RWPE2 (cell line): ENCODE data around the gene CDC34.

Experiments used
- ATAC-seq: fragments of 200-7000 bp; cut with Tn5 transposase; 3 replicates; pipeline ENCODE4 v1.9.1; 2021; ENCODE audit warnings: low read depth
- DNase-seq: peaks from one replicate; pipeline ENCODE4 v3.0.0-alpha.2; 2020; ENCODE audit warnings: low spot score
- H3K27ac ChIP-seq: fragments of 450-650 bp; 2 replicates; pipeline ENCODE4 v1.5.1; 2017; ENCODE audit warnings: mild to moderate bottlenecking; ENCODE audit not compliant: poor library complexity, severe bottlenecking
- H3K27me3 ChIP-seq: fragments of 250-450 bp; sonication (Bioruptor Pico); 2 replicates; pipeline ENCODE4 v1.5.1; 2021; ENCODE audit warnings: mild to moderate bottlenecking, moderate library complexity; ENCODE audit not compliant: insufficient read depth, poor library complexity, severe bottlenecking
- H3K36me3 ChIP-seq: fragments of 250-450 bp; sonication (Bioruptor Pico); 2 replicates; pipeline ENCODE4 v1.5.1; 2020; ENCODE audit warnings: low read depth, mild to moderate bottlenecking, moderate library complexity
- H3K4me1 ChIP-seq: fragments of 250-450 bp; sonication (Bioruptor Pico); 2 replicates; pipeline ENCODE4 v1.5.1; 2021; ENCODE audit warnings: mild to moderate bottlenecking, moderate library complexity; ENCODE audit not compliant: insufficient read depth, poor library complexity, severe bottlenecking
- H3K4me3 ChIP-seq: fragments of 250-450 bp; sonication (Bioruptor Pico); 2 replicates; pipeline ENCODE4 v1.5.1; 2021; ENCODE audit warnings: mild to moderate bottlenecking, moderate library complexity; ENCODE audit not compliant: severe bottlenecking
- H3K9me3 ChIP-seq: fragments of 250-450 bp; sonication (Bioruptor Pico); 2 replicates; pipeline ENCODE4 v1.5.1; 2021; ENCODE audit warnings: mild to moderate bottlenecking, moderate library complexity; ENCODE audit not compliant: severe bottlenecking
- CTCF ChIP-seq: fragments of 450-650 bp; IDR thresholded peaks from one replicate; pipeline ENCODE4 v1.5.1; 2017; ENCODE audit warnings: mild to moderate bottlenecking, moderate library complexity; ENCODE audit not compliant: poor library complexity, severe bottlenecking

The CDC34 gene

GRCh38 chr19:524062-524674 is 7.4 kb upstream of the CDC34 start:
- TF ChIP-seq CTCF: no peak

GRCh38 chr19:525029-525428 is 6.5 kb upstream of the CDC34 start:
- no peak for ATAC-seq
- H3K9me3 ChIP-seq: no peaks in the 10 kb centered on the region
- DNase-seq: no peak

More at GRCh38 chr19:524062-524674, 7.4 kb upstream of the CDC34 start:
- Histone ChIP-seq H3K27me3 (no peaks in the 10 kb centered on the region), H3K27ac (no peak overlapping the region), H3K9me3 (no peaks in the 10 kb centered on the region), H3K4me3 (no peak overlapping the region), H3K4me1 (no peaks in the 10 kb centered on the region), H3K36me3 (no peaks in the 10 kb centered on the region)
- ATAC-seq (peak; percentile 17; the same call in 1 of the 3 replicates), DNase-seq (no peak)

GRCh38 chr19:525857-526419 is 5.6 kb upstream of the CDC34 start:
- Histone ChIP-seq H3K36me3 (no peaks in the 10 kb centered on the region), H3K4me3 (no peak overlapping the region), H3K27me3 (no peaks in the 10 kb centered on the region), H3K27ac (no peak overlapping the region), H3K9me3 (no peaks in the 10 kb centered on the region), H3K4me1 (no peaks in the 10 kb centered on the region)
- ATAC-seq (no peak), DNase-seq (no peak)
- TF ChIP-seq CTCF: no peak

More at GRCh38 chr19:525029-525428, 6.5 kb upstream of the CDC34 start:
- no peak overlapping the region for H3K4me3 ChIP-seq
- no peak for TF ChIP-seq CTCF
- no peaks in the 10 kb centered on the region for H3K27me3 ChIP-seq
- no peak overlapping the region for H3K27ac ChIP-seq
- no peaks in the 10 kb centered on the region for H3K4me1 ChIP-seq
- no peaks in the 10 kb centered on the region for H3K36me3 ChIP-seq

GRCh38 chr19:530134-531008 is 1.2 kb upstream of the CDC34 start:
- Histone ChIP-seq H3K4me3 (peak overlapping the region; percentile 84), H3K27me3 (no peaks in the 10 kb centered on the region), H3K36me3 (no peaks in the 10 kb centered on the region), H3K27ac (peak overlapping the region; percentile 69), H3K4me1 (no peaks in the 10 kb centered on the region), H3K9me3 (no peaks in the 10 kb centered on the region)
- ATAC-seq (no peak), DNase-seq (no peak)
- no peak for TF ChIP-seq CTCF
